H7 (cell line): ENCODE results near the gene FYCO1. TPM values are rescaled to one million over a fixed set of nuclear protein-coding genes. Genes with fewer than 3 reads are reported as not detected.

Source experiments
- DNase-seq: peaks from one replicate; pipeline ENCODE4 v3.0.0; 2012
- H3K27me3 ChIP-seq: 2 replicates; pipeline ENCODE4 v1.6.0; 2011; ENCODE audit warnings: mild to moderate bottlenecking, low read length; ENCODE audit not compliant: control insufficient read depth, insufficient read depth
- H3K36me3 ChIP-seq: replicated peaks from 2 replicates; pipeline ENCODE4 v1.5.1; 2011; ENCODE audit warnings: low read length; ENCODE audit not compliant: control insufficient read depth, insufficient read depth
- H3K4me3 ChIP-seq: 2 replicates; pipeline ENCODE4 v1.5.1; 2011; ENCODE audit warnings: low read depth, mild to moderate bottlenecking, control low read depth, low read length, moderate library complexity; ENCODE audit not compliant: insufficient read depth
- total RNA-seq: library from RNA; depleted of rRNA; stranded (reverse); fragments of >200 nt; shearing (Covaris generic); gene quantifications from 2 replicates; pipeline ENCODE4 v1.2.3, GENCODE V29; 2014

Gene FYCO1
- total RNA-seq, 1 experiment from 2014 or later: 4.9 TPM

- H3K36me3 ChIP-seq: peaks cover 16% of the 10 kb centered on the region
- no peak for DNase-seq
- H3K27me3 ChIP-seq: no peaks in the 10 kb centered on the region; the same call in 1 of the 2 replicates
- H3K4me3 ChIP-seq: no peak overlapping the region
Measured at GRCh38 chr3:45922039-45922326, 73.6 kb downstream of the FYCO1 start.

DNA sequence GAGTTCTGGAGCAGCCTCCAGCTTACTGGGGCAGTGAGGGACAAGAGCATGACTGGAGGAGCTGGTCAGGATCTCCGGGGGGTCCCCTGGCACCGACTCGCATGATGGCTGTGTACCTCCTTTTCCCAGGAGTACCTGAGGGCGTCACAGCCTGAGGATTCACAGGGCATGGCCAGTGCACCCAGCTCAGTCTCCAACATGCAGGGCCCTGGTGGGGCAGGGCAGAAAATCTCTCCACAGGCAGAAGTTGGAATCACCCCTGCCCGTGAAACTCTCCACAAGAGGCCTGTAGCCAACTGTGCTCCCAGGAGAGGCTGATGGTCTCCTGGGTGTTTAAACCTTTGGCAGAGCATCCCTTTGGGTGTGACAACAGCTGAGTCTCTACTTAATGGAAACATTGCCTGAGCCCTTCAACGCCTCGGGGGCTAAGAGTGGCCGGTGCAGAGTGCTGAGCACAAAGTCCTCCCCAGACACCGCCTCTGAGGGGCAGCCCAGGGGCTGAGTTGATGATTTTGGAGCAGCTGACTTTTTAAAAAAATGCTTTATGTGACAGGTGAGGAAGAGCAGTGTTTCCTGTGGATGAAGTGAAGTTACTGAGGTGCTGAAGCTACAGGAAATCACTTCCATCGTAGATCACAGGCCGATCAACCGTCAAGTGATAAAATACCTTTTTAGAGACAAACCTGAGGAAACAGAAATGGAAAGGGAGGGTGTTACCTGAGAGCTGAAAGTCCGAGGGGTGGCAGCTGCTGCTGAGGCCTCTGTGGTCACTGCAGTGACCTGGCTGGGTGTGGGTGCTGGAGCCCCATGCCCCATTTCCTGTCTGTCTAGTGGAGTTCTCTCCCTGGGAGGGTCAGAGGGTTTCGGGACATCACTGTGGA, 74.2 kb downstream of the FYCO1 start:
- Histone ChIP-seq H3K36me3 (peaks cover 16% of the 10 kb centered on the region), H3K27me3 (no peaks in the 10 kb centered on the region; the same call in 1 of the 2 replicates), H3K4me3 (no peak overlapping the region)
- no peak for DNase-seq

DNA sequence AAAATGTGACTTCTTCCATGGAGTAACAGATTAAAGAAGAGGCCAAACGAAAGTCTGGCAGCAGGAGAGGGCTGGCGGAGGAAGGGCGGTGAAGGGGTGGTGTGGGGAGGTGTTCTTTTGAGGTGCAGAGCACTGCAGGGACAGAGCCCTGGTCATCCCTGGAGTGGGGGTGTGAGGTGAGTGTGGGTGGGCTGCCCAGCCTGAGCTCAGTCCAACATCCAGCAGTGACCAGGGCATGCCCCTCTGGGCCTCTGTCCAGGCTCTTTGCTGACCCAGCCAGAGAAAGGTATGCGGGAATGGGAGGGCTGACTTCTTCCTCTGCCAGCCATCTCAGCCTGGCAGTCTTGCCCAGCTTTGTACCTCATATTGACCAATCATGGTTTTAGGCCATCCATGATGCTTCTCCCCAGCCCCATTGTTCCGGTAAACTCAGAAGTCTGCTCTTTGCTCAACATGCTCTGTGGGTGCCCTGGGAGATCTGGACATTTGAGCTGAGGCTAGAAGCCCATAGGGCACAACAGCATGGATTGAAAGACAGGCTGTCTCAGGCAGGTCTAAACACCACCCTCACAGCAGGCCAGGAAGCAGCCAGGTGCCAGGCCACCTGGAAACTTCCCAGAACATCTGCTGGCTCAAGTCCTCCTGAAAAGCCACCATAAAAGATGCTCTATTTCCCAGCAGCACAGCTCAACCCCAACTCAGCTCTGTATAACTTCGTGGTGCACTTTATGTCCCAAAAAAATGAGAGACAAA, 78.3 kb downstream of the FYCO1 start:
- H3K27me3 ChIP-seq: no peaks in the 10 kb centered on the region; the same call in 1 of the 2 replicates
- peaks cover 5% of the 10 kb centered on the region for H3K36me3 ChIP-seq
- H3K4me3 ChIP-seq: no peak overlapping the region
- DNase-seq: no peak

DNA sequence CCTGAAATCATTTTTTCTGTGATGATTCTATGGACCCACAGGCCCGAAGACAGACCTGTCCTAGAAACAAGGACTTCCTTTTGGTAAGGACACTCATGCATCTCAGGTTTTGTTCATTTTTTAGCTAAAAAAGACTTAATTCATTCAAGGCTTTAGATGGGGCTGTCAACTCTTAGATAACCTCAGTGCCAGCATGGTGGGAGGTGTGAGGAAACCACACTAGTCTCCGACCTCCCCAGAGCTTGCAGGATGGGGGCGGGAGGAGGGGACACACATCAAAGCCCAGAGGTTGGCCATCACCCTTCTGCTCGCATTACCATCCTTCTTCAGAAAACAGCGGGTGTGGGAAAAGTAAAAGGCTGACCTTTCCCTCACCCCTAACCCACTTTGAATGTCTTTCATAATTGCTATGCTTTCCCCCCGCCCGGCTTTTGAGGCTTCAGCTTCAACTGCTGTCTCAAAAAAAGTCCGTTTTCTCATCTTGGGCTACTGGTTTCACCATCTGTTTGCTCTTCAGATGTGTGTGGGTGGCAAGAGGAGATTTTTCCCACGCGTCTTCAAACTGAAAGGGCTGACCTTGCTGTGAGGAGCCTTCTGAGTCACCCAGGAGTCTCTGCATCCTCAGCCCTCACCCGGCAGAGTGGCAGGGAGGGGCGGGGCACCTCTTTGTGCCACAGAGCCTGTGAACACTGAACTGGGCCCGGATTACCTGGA, 79.9 kb downstream of the FYCO1 start:
- Histone ChIP-seq H3K36me3 (no peaks in the 10 kb centered on the region; the same call in 1 of the 2 replicates), H3K27me3 (no peaks in the 10 kb centered on the region; the same call in 1 of the 2 replicates), H3K4me3 (no peak overlapping the region)
- DNase-seq: peak; percentile 44

DNA sequence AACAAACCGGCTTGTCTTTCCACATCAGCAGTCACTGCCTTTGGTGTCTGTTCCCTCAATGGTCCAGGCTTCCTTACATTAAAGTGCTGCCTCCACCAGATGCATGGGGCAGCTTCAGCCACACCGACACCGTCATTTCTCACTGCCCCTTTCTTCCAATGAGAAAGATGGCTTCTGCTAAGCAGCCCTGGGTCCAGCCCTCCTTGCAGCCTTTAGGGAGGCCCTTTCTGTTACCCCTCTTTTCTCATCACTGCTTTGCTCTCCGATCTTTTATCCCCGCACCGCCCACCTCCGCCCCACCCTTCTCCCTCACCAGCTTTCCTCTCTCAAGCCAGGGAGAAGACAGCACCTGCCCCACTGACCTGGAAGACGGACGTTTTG, 80.6 kb downstream of the FYCO1 start:
- DNase-seq: no peak
- Histone ChIP-seq H3K27me3 (no peaks in the 10 kb centered on the region; the same call in 1 of the 2 replicates), H3K4me3 (no peak overlapping the region), H3K36me3 (no peaks in the 10 kb centered on the region; the same call in 1 of the 2 replicates)

DNA sequence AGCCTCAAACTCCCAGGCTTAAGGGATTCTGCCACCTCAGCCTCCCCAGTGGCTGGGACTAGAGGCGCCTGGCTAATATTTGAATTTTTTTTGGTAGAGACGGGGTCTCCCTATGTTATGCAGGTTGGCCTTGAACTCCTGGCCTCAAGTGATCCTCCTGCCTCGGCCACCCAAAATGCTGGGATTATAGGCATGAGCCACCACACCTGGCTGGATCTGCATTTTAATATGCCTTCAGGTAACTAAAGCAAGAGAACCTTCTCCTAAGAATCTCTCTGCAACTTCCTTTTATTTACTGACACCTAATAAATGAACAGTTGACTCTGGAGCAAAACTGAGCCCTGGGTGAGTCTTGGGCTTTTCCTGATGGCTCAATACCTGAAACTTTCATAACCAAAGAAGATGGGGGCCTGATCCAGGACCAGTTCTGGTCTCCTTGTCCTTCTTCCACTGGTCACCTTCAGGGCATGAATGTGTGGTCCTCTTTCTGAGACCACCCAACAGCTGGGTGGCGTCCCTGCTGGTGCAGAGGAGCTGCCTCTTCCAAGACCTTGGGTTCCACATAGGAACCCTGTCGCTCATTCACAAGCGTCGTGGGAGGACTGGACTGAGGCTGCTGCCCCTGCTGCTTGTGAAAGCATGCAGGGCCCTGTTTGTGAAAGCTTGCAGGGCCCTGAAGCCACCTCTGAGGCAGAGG, 81.1 kb downstream of the FYCO1 start:
- Histone ChIP-seq H3K27me3 (no peaks in the 10 kb centered on the region; the same call in 1 of the 2 replicates), H3K4me3 (no peak overlapping the region), H3K36me3 (no peaks in the 10 kb centered on the region)
- DNase-seq: no peak

GRCh38 chr3:45912435-45912834, 83.2 kb downstream of the FYCO1 start:
- H3K4me3 ChIP-seq: no peak overlapping the region
- H3K27me3 ChIP-seq: no peaks in the 10 kb centered on the region; the same call in none of the 2 replicates
- DNase-seq: no peak
- no peaks in the 10 kb centered on the region for H3K36me3 ChIP-seq

DNA sequence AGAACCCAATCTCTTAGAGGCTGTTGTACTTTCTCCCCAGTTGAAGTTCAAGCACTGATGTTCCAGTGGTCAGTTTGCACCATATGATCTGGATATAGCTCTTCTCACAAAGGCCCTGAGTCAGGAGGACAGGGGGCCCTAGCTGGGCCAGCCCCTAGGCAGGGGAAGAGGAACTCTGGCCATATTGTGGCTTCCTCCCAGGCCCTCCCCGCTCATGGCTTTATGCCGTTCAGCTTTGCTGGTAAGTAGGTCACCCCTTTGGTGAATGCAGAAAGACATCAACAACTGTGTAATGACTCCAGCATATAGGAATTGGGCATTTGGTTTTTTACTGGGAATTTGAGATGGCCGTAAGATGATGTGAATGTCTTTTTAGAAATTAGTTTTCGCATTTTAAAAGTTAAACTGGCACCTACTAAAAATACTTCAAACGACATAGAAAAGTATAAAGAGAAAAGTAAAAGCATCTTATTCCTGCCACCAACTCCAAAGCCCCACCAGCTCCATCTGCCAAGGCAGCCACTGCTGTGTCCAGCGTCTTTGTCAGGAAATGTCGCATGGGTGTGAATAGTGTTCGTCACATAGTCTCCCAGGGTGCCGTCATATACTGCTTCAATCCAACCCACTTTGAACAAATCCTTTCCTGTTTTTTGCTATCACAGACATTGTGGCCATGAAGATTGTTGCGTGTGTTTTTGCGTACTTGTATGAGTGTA, 84.0 kb downstream of the FYCO1 start:
- Histone ChIP-seq H3K4me3 (no peak overlapping the region), H3K27me3 (no peaks in the 10 kb centered on the region; the same call in none of the 2 replicates), H3K36me3 (no peaks in the 10 kb centered on the region)
- DNase-seq: no peak

GRCh38 chr3:45910892-45911291, 84.7 kb downstream of the FYCO1 start:
- no peak for DNase-seq
- no peaks in the 10 kb centered on the region; the same call in none of the 2 replicates for H3K27me3 ChIP-seq
- no peaks in the 10 kb centered on the region for H3K36me3 ChIP-seq
- no peak overlapping the region for H3K4me3 ChIP-seq

- DNase-seq: no peak
- no peaks in the 10 kb centered on the region for H3K36me3 ChIP-seq
- H3K27me3 ChIP-seq: no peaks in the 10 kb centered on the region; the same call in none of the 2 replicates
- no peak overlapping the region for H3K4me3 ChIP-seq
Measured at GRCh38 chr3:45909542-45909941, 86.1 kb downstream of the FYCO1 start.

GRCh38 chr3:45908761-45909160, 86.9 kb downstream of the FYCO1 start:
- H3K36me3 ChIP-seq: no peaks in the 10 kb centered on the region
- no peaks in the 10 kb centered on the region; the same call in none of the 2 replicates for H3K27me3 ChIP-seq
- DNase-seq: no peak
- H3K4me3 ChIP-seq: no peak overlapping the region

- Histone ChIP-seq H3K27me3 (no peaks in the 10 kb centered on the region; the same call in none of the 2 replicates), H3K4me3 (no peak overlapping the region), H3K36me3 (no peaks in the 10 kb centered on the region)
- DNase-seq: no peak
Measured at GRCh38 chr3:45907769-45908705, 87.6 kb downstream of the FYCO1 start.
